ENCODE data around the gene SOX10. TPM values are rescaled to one million over a fixed set of nuclear protein-coding genes. Genes with fewer than 3 reads are reported as not detected.

Gene SOX10
- total RNA-seq, 4 donors from 2014 or later, result 59.9 to 94.0 (median 84.2) TPM

DNA sequence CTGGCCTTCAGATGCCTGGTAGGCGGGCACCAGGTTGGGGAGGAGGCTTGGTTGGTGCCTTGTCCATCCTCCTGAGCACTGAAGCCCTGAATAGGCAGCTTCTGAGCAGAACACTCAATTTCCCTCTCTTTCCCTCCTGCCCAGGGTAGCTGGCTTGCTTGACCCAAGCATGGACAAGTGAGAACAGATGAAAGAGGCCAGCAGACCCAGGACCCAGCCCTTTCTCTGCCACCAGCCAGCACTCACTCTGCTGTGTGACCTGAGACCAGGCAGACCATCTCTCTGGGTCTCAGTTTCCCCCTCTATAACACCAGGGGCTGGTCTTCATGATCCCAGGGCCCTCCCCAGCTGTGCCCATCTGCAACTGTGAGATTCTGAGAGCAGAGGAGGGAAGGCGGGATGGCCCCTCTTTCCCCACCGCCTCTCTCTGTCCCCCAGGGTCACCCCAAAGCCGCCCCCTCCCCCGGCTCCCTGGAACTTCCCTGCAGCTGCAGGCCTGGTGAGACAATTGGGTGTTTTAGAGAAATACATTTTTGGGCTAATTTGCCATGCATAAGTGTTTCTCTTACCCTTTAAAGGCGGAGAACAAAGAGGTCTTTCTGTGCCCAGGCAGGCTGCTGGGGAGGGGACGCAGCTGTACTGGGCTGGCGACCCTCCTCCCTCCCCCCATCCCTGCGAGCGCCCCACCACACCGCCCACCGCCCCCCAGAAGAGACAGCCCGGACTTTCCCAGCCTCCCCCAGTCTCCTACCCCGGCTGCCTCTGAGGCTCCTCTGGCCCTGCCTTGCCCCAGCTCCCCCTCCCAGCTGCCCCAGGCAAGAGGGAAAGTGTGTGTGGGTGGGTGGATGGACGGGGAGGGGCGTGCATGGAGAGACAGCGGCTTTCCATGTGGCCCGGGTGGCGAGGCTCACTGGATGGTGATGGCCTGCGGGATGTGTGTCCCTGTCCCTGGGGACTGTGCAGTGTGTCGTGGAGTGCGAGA, 42.1 kb upstream of the SOX10 start:
- peaks cover 0 to 77% (median 45%) of the 10 kb centered on the region in 4 donors for H3K4me1 ChIP-seq
- no peak for DNase-seq (ENCODE audit: low spot score in 2 of 2)
- TF ChIP-seq, protein P1, sequence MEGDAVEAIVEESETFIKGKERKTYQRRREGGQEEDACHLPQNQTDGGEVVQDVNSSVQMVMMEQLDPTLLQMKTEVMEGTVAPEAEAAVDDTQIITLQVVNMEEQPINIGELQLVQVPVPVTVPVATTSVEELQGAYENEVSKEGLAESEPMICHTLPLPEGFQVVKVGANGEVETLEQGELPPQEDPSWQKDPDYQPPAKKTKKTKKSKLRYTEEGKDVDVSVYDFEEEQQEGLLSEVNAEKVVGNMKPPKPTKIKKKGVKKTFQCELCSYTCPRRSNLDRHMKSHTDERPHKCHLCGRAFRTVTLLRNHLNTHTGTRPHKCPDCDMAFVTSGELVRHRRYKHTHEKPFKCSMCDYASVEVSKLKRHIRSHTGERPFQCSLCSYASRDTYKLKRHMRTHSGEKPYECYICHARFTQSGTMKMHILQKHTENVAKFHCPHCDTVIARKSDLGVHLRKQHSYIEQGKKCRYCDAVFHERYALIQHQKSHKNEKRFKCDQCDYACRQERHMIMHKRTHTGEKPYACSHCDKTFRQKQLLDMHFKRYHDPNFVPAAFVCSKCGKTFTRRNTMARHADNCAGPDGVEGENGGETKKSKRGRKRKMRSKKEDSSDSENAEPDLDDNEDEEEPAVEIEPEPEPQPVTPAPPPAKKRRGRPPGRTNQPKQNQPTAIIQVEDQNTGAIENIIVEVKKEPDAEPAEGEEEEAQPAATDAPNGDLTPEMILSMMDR (IDR thresholded peaks at IDR 0.05), result no peak
- TF ChIP-seq POLR2A (IDR thresholded peaks at IDR 0.05), result peak in 1 of 2 donors; percentile 10
- TF ChIP-seq EP300 (IDR thresholded peaks at IDR 0.05), result peak in 1 of 2 donors; percentile 69
- no peaks in the 10 kb centered on the region for H3K9me3 ChIP-seq
- H3K27ac ChIP-seq, result peak overlapping the region; percentile 73 to 96 (median 86)
- H3K4me3 ChIP-seq, result no peak overlapping the region
- no peaks in the 10 kb centered on the region for H3K36me3 ChIP-seq
- H3K27me3 ChIP-seq, result no peaks in the 10 kb centered on the region
- 33 to 52% methylated on average over 16 to 21 of the region's 22 CpGs for WGBS, 2 donors

DNA sequence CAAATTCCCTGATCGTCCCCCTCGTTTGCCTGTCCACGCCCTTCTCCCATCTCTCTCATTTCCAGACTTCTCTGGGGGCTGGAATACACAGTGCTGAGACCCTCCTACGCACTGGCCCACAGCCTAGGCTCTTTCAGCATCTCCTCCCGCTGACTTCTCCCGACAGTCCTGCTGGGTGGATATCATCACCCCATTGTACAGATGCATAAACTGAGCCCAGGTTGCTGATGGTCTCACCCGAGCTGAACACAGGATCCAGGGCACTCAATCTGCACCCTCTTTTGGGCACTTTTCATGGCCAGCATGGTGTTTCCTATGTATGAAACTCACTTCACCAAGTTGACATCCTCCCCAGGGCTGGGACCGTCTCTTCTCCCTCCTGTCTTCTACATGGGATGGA, 41.2 kb upstream of the SOX10 start:
- Histone ChIP-seq H3K9me3 (no peaks in the 10 kb centered on the region), H3K4me3 (no peak overlapping the region), H3K27me3 (no peaks in the 10 kb centered on the region), H3K4me1 (peaks cover 0 to 77% (median 44%) of the 10 kb centered on the region in 4 donors), H3K27ac (peak overlapping the region; percentile 73 to 96 (median 86)), H3K36me3 (no peaks in the 10 kb centered on the region)
- 34 to 71% methylated on average over 8 of the region's 8 CpGs for WGBS, 2 donors
- DNase-seq (ENCODE audit: low spot score in 2 of 2), result no peak
- no peak for TF ChIP-seq POLR2A (IDR thresholded peaks at IDR 0.05)
- TF ChIP-seq, protein P1 (IDR thresholded peaks at IDR 0.05), result no peak
- no peak for TF ChIP-seq EP300 (IDR thresholded peaks at IDR 0.05)

DNA sequence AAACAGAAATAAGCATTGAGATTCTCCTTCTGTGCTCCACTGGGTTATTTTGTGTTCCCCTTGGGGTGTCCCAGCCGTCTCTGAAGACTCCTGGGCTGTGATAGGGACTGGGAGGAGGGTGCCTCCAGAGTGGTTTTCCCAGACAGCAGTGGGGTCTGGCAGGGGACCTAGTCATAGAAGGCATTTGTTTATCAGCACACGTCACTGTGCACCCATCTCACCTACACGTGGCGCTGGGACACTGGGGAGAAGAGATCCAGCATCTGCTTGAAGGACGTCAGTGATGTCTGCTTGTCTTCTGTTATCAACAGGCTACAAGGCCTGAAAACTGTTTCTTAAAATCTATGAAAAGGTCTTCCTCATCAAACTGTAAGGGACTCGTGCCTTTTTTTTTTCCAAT, 38.7 kb upstream of the SOX10 start:
- no peak for TF ChIP-seq POLR2A (IDR thresholded peaks at IDR 0.05)
- no peak for TF ChIP-seq EP300 (IDR thresholded peaks at IDR 0.05)
- TF ChIP-seq, protein P1 (IDR thresholded peaks at IDR 0.05), result no peak
- no peaks in the 10 kb centered on the region for H3K36me3 ChIP-seq
- H3K4me3 ChIP-seq, result no peak overlapping the region
- DNase-seq (ENCODE audit: low spot score in 2 of 2), result no peak
- 63 to 66% methylated on average over 6 of the region's 6 CpGs for WGBS, 2 donors
- peaks cover 0 to 69% (median 39%) of the 10 kb centered on the region in 4 donors for H3K4me1 ChIP-seq
- no peaks in the 10 kb centered on the region for H3K9me3 ChIP-seq
- H3K27me3 ChIP-seq, result no peaks in the 10 kb centered on the region
- H3K27ac ChIP-seq, result peak overlapping the region; percentile 57 to 96 (median 80)

GRCh38 chr22:38021206-38021605, 36.9 kb upstream of the SOX10 start:
- H3K9me3 ChIP-seq, result no peaks in the 10 kb centered on the region
- H3K27me3 ChIP-seq, result no peaks in the 10 kb centered on the region
- H3K27ac ChIP-seq, result peak overlapping the region; percentile 47 to 96 (median 75)
- DNase-seq (ENCODE audit: low spot score in 2 of 2), result no peak
- H3K4me1 ChIP-seq, result peaks cover 0 to 69% (median 43%) of the 10 kb centered on the region in 4 donors
- no peaks in the 10 kb centered on the region for H3K36me3 ChIP-seq
- TF ChIP-seq, protein P1 (IDR thresholded peaks at IDR 0.05), result no peak
- TF ChIP-seq EP300 (IDR thresholded peaks at IDR 0.05), result no peak
- TF ChIP-seq POLR2A (IDR thresholded peaks at IDR 0.05), result no peak
- no peak overlapping the region for H3K4me3 ChIP-seq
- WGBS, 2 donors, result 78 to 93% methylated on average over 6 of the region's 6 CpGs

Measured in tibial nerve (tissue), 4 donors.